GM21526 (cell line): Measurements from ENCODE around the gene PTPN22.

Source experiments
- ATAC-seq: cut with Tn5 transposase; IDR thresholded peaks from one replicate; pipeline ENCODE4 v1.9.1; 2021; ENCODE audit warnings: moderate library complexity; ENCODE audit not compliant: unreplicated experiment, low FRiP score

Gene PTPN22

DNA sequence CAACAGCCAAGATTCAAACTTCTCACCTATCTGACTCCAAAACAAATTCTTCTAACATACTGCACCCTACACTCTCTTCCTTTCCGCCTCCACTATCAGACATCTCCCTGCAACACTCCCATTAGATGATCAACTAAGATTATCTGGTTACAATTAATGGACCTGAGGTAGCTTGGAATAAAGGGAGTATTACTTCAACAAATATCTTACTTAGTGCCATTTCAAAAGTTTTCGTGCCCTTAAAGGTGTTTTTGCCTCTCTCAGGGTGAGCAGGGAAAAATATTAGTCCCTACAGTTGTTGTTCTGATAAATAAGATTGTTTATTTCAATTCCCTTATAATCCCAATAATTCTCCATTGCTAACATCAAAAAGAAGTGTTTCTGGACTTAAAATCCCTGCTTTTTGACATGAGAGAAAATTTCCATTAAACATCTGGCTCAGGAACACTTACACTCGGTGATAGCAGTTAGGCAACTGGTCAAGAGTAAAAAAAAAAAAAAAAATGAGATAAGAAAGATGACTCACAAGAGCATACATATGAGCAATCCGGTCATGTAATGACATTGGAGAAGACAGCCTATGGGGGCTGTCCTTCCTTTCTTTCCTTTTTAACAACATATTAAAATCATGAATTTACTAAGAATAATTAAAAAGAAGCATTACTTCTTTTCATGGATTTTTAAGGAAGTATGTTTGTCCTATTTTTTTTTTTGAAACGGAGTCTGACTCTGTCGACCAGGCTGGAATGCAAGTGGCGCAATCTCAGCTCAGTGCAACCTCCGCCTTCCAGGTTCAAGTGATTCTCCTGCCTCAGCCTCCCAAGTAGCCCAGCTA, 66.9 kb downstream of the PTPN22 start:
- ATAC-seq = no peak

DNA sequence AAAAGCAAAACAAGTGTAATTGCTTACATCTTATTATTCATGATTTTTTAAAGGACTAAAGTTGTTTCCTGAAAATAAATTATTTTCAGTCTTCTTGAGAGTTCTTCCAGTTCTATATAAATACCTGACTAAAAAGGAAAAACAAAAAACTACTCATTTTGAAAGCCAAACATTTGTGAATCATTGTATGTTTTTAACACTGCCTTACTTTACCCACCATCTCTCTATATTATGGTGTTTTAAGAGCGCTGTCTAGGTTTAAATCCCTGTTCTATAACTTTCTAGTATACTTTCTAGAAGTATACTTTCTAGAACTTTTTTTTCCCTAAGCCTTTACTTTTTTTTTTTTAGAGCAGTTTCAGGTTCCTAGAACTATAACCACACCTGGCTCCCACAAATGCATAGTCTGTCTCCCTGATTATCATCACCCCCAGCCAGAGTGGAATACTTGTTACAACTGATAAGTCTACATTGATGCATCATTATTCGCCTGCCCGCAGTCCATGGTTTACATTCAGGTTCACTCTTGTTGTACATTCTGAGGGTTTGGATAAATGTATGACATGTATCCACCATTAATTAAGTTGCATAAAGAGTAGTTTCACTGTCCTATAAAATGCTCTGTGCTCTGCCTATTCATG, 69.0 kb downstream of the PTPN22 start:
- ATAC-seq = no peak

DNA sequence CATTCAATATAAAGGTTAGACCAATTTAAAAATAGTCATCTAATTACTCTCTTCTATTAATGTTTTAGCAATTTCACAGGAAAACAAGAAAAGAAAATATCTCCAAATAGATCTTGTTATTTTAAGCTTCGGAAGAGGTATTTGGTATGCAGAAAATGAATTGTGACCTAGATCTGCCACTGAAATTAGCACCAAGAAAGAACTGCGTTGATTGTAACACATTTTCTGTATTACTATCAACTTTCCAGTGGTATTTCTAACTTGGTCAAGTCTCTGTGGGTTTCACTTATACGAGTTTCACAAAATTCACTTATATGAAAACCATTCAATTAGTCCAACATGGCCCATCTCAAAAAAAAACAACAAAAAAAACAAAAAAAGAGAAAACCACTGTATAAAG, 71.0 kb downstream of the PTPN22 start:
- ATAC-seq = no peak

DNA sequence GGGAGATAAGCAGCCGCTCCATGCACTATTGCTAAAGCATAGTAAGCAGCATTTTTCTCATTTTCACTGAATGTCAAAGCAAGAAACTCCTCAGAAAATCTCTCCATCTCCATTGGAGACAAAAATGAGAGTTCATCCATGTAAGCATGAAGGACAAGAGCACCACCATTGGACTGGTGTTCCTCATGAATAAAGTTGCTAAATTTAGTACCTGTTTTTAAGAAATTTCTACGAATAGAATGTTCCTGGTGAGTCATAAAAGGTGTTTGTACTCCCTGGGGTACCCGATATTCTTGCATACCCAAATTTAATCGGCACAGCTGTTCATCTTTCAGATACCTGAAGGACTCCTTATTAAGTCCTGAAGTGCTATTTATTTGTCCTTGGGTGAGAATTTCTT, 74.0 kb downstream of the PTPN22 start:
- no peak for ATAC-seq

DNA sequence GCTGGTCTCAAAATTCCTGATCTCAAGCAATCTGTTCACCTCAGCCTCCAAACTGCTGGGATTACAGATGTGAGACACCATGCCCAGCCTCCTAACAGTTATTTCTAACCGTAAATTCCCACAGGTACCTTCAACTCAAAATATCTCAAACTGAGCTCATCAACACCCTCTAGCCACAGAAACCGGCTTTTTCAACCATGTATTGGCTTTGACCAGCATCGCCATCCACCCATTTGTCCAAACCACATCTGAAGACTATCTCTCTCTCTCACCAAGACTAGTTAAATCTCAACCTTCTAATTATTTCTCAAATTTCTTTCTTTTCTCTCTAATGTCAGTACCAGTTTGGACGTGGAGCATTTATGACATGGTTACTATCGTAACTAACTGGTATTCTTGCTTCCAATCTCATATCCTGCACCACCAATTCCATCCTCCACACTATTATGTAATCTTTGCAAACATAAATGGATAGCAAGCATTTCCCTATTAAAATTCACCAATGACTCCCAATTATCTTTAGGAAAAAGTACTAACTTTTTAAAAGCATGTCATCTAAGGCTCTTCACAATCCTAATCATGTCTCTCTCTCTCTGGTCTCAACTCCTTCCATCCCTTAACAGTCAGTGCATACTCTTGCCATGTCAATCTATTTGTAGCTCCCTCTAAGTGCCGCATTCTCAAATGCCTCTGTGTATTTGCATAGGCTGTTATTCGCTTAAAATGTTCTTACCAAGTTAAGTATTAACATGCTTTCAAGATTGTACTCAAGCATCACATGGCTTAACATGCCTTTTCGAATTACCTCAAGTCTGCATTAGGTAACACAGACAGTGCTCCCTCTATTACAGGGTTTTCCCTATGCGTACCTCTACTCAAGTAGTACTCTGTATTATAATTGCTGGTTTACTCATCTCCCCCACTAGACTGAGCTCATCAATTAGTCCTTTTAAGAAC, 77.4 kb downstream of the PTPN22 start:
- no peak for ATAC-seq

DNA sequence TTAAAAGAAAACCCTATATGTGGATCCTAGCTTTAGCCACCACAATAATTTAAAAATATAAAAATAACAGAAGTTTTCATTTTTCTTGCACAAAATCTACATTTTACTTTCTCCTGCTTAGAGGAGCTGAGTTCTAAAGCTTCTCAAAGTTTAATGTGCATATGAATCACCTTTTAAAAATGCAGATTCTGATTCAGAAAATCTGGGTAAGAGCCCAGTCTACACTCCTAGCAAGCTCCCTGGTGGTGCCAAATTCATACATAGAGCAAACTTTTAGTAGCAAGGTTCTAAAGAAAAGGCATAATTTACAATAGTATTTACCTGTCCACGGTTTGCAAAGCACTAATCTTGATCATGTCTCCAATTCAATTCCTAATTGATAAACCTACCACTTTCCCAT, 78.5 kb downstream of the PTPN22 start:
- no peak for ATAC-seq

DNA sequence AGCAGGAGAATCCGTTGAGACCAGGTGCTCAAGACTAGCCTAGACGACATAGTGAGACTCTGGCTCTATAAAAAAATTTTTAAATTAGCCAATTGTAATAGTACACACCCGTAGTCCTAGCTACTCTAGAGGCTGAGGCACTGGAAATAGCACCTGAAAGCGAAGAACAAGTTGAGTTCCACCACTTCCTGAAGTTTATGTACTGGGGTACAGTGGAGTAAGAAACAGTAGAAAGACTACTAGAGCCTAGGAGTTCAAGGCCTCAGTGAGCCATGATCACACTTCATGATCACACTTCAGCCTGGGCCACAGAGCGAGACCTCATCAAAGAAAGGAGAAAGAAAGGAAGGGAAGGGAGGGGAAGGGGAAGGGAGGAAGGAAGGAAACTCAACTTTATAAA, 79.0 kb downstream of the PTPN22 start:
- ATAC-seq = no peak

DNA sequence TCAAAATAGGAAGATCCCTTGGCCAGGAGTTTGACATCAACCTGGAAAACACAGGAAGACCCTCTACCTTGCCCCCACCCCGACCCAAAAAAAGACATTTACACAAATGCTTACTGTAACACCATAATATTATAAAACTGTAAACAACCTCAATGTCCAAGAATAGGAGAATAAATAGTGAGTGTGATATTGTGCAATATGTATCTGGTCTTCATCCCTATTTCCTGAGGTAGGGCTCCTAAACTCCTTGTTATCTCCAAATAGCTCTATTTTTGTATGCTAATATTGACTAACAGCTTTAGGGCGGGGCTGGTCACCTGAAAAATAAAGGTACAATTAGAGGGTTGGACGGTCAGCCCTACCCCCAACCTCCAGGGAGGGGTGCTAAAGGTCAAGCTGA, 82.7 kb downstream of the PTPN22 start:
- ATAC-seq = no peak

DNA sequence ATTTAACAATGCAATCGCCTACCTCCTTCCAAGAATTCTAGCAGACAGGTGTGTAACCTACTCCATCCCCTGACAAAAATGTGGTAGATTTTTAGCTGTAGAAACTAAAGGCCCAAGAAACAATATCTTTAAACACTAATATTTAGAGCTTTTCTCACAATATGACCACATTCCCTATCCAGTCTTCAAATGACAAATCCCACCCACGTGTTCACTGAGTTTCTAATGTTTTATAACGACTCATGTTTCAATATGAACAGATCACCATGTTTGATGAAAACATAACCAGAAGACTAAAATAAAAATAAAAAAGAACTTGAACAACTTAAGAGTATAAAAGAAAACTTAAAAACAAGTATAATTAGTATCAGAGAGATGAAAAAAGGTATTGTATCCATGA, 83.8 kb downstream of the PTPN22 start:
- ATAC-seq = no peak

DNA sequence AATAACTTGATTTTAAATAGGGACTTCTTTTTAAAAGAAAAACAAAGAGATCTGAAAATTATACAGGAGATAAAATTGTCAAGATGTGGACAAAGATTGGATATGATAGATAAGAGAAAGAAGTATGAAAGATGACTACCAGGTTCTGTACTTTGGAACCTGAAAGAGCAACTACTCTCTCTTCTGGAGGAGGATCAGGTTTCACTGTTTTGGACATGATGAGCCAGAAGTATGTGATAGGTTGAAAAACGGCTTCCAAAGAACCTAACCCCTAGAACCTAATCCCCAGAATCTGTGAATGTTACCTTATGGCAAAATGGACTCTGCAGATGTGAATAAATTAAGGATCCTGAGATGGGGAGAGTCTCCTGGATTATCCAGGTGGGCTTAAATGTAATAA, 85.4 kb downstream of the PTPN22 start:
- ATAC-seq = no peak

DNA sequence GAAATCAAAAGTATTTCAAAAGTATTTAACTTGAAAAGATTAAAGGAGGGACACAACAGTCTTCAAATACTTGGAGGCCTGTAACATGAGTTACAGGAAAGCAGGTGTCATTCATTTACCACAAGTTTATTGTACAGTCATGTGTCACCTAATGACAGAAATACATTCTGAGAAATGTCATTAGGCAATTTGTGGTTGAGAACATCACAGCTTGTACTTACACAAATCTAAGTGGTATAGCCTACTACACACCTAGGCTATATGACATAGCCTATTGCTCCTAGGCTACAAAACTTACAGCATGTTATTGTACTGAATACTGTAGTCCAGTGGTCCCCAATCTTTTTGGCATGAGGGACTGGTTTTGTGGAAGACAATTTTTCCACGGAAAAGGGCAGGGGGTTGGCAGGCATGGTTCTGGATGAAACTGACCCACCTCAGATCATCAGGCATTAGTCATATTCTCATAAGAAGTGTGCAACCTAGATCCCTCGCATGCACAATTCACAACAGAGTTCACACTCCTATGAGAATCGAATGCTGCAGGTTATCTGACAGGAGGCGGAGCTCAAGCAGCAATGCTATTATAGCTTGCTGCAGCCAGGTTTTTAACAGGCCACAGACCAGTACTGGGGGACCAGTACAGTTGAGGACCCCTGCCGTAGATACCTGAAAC, 87.3 kb downstream of the PTPN22 start:
- ATAC-seq = peak; percentile 64

DNA sequence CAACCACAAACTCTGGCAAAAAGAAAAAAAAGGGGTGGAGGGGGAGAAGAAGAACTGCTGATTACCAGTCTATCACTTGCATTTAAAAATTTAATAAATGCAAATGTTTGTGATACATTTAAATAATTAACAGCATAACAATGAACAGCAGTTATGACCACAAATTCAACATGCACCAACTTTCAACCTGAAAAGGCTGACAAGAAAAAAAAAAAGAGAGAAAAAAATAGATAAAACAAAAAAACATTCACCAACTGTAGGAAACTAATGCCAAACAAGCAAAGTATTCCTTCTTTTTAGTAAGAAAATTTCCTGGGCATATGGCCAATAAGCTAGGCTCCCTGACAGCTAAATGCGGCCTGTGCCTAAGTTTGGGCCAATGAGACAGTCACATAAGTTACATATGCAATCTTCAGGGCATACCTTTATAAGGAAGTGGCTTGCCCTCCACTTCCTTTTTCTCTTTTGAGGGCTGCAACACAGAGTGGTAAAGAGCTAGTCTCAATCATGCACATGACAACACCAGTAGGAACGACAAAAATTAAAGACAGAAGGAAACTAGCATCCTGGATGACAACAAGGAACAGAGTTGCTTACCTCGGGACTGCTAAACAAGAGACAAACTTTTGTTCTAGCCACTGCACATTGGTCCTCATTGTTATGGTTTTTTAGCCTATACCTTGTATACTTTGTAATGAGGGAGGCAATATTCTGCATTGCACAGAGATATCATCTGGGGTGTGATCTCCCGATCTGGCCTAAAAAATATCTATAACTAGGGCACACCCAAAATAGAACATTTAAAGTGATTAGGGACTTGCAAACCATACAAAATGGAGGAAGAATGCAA, 88.0 kb downstream of the PTPN22 start:
- peak; percentile 75 for ATAC-seq

DNA sequence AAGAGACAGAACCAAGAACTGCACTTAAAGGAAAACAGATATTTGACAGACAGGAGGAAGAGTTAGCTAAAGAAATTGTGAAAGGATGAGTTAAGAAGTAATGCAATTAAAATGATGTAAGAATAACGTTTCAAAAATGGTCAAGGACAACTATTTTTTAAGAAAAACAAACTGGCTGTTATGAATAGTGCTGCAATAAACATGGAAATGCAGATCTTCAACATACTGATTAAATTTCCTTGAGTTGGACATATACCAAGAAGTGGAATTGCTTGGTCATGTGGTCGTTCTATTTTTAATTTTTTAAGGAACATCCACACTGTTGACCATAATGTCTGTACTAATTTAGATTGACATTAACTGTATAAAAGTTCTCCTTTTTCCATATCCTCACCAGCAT, 89.1 kb downstream of the PTPN22 start:
- no peak for ATAC-seq

DNA sequence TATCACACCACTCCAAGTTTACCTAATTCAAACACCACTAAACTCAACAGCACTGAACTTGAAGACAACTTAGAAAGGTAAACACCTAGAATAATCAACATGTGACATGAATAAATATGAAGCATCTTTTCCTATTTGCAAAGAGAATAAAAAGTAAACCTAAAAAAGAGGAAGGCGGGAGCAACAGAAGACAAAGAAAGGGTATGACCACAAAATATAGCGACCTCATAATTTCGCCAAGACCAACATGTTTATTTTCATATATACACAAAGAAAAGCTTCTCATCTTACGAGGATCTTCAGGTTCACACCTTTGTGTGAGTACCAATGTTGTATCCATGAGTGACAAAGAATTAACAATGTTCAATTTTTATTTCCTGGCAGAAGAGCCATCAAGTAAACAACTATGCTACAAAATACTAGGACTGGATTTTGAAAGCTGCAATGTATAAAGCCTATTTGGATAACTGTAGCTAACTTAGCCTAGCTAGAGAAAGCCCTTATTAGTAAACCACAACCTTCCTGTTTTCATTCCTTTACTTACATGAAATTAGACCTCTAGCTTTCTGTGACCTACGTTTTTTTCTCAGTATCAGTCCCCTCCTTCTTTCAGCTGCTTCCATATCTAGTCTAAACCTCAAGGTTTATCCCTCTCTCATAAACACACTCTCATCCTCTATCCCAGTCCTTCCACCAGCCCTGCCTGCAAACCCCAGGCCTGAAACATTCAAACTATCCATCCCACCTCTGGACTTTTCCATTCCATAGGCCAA, 91.0 kb downstream of the PTPN22 start:
- no peak for ATAC-seq

DNA sequence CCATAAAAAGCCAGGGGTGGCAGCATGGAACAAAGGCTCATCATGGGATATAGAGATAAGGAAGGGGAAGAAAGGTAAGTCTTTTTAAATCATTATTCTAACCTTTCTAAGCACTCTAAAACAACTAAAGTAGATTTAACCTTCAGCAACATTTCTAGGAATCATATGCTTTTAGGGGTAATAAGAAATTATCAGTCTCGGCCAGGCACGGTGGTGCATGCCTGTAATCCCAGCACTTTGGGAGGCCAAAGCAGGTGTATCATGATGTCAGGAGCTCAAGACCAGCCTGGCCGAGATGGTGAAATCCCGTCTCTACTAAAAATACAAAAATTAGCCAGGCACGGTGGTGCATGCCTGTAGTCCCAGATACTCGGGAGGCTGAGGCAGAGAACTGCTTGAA, 92.0 kb downstream of the PTPN22 start:
- ATAC-seq = no peak

DNA sequence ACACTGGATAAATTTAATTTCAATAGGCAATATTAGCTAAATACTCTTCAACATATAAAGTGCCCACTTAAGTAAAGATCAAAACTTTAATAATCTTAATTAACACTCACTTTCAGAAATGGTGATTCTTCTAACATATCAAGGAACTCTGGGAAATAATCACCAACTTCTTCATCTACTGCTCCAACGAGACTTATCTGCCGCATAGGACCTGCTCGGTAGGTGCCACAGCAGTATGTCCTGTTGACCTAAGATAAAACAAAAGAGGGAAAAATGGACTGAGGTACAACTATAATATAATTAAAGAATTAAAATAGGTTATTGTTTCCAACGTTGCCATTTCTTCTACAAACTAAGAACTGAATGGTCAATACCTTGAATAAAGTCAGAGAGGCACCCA, 94.0 kb downstream of the PTPN22 start:
- no peak for ATAC-seq

DNA sequence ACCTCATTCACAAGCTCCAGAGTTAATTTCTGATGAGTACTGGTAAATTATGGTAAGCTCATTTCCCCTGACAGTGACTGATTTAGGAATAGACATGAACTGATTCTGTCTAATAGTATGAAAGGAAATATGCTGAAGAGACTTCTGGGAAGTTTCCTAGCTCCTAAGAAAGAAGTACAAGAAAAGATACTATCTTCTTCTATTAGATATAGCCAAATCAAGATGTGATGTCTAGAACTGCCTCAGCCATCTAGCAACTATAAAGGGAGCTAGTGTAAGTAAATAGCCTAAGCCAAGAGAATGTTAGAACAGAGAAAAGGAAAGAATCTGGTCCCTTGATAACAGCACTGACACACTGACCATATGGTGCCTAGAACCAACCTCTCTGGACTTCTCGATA, 101.5 kb downstream of the PTPN22 start:
- ATAC-seq = no peak

DNA sequence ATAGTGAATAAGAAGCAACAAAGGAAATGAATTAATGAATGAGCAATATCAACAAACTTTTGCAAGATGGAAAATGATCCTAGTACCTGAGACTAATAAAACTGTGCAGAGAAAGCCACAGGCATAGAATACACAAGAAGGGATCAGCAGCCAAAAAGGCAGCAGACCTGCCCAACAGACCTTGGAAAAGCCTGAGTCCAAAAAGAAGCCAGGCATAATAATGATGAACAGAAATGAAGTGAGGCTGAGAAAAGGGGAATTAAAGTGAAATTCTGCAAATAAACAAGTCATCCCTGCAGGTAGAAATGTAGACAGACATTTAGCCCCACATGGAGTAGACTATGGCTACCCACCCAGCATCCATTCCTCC, 101.9 kb downstream of the PTPN22 start:
- no peak for ATAC-seq
